ENCODE measurements around the gene KIAA0319L. TPM values are rescaled to one million over a fixed set of nuclear protein-coding genes. Genes with fewer than 3 reads are reported as not detected.

Gene KIAA0319L
- total RNA-seq, 4 donors from 2014 or later, result 91.7 to 112 (median 97.6) TPM

GRCh38 chr1:35453031-35453430, 104.2 kb downstream of the KIAA0319L start:
- WGBS, 2 donors (ENCODE audit: low coverage in 1 of 2), result 94 to 100% methylated on average over 1 to 2 of the region's 2 CpGs
- TF ChIP-seq POLR2A (IDR thresholded peaks at IDR 0.05) (no peak), POLR2AphosphoS5 (IDR thresholded peaks at IDR 0.05) (no peak), EP300 (IDR thresholded peaks at IDR 0.05; ENCODE audit: low read depth) (no peak)
- TF ChIP-seq, protein P1, sequence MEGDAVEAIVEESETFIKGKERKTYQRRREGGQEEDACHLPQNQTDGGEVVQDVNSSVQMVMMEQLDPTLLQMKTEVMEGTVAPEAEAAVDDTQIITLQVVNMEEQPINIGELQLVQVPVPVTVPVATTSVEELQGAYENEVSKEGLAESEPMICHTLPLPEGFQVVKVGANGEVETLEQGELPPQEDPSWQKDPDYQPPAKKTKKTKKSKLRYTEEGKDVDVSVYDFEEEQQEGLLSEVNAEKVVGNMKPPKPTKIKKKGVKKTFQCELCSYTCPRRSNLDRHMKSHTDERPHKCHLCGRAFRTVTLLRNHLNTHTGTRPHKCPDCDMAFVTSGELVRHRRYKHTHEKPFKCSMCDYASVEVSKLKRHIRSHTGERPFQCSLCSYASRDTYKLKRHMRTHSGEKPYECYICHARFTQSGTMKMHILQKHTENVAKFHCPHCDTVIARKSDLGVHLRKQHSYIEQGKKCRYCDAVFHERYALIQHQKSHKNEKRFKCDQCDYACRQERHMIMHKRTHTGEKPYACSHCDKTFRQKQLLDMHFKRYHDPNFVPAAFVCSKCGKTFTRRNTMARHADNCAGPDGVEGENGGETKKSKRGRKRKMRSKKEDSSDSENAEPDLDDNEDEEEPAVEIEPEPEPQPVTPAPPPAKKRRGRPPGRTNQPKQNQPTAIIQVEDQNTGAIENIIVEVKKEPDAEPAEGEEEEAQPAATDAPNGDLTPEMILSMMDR (IDR thresholded peaks at IDR 0.05), result no peak
- no peak for DNase-seq
- peaks cover 7 to 27% (median 13%) of the 10 kb centered on the region in 4 donors for H3K4me1 ChIP-seq
- H3K36me3 ChIP-seq, result peaks cover 0 to 21% (median 10%) of the 10 kb centered on the region in 4 donors
- no peaks in the 10 kb centered on the region for H3K9me3 ChIP-seq
- peak overlapping the region in 1 of 4 donors; percentile 69 for H3K27ac ChIP-seq
- intact Hi-C loops (cut with DNase I; ENCODE audit: low total_unique reads) (loop anchor here (5.0 to 10.0 kb wide), 2 partner anchors 109 to 262 kb away; partner anchors contain the start of gene C1orf216), in situ Hi-C loops (cut with MboI; ENCODE audit: low pct_ligation_motif_present in 1 of 4, low pct_unique_long_range_greater_than_20kb in 1 of 4, low sequenced_read_pairs in 3 of 4) (loop anchor here (5.0 to 25.0 kb wide), 4 partner anchors 109 to 309 kb away; partner anchors contain the start of genes C1orf216 (in 1 of the 4), CLSPN (in 1 of the 4), KIAA0319L (in 1 of the 4) and NCDN (in 1 of the 4))
- no peaks in the 10 kb centered on the region for H3K27me3 ChIP-seq
- H3K4me3 ChIP-seq, result no peak overlapping the region

- in situ Hi-C loops (cut with MboI; ENCODE audit: low pct_ligation_motif_present in 1 of 4, low pct_unique_long_range_greater_than_20kb in 1 of 4, low sequenced_read_pairs in 3 of 4), result loop anchor here (5.0 to 25.0 kb wide), 4 partner anchors 110 to 310 kb away; partner anchors contain the start of genes C1orf216 (in 1 of the 4), CLSPN (in 1 of the 4), KIAA0319L (in 1 of the 4) and NCDN (in 1 of the 4)
- peak; percentile 29 for DNase-seq
- Histone ChIP-seq H3K4me1 (peaks cover 7 to 27% (median 13%) of the 10 kb centered on the region in 4 donors), H3K27me3 (no peaks in the 10 kb centered on the region), H3K36me3 (peaks cover 0 to 29% (median 10%) of the 10 kb centered on the region in 4 donors), H3K27ac (peak overlapping the region; percentile 48 to 69 (median 52)), H3K4me3 (no peak overlapping the region), H3K9me3 (no peaks in the 10 kb centered on the region)
- WGBS, 2 donors (ENCODE audit: low coverage in 1 of 2), result 22 to 40% methylated on average over 1 of the region's 1 CpG
- intact Hi-C loops (cut with DNase I; ENCODE audit: low total_unique reads), result loop anchor here (5.0 to 10.0 kb wide), 2 partner anchors 110 to 263 kb away; partner anchors contain the start of gene C1orf216
- TF ChIP-seq EP300 (IDR thresholded peaks at IDR 0.05; ENCODE audit: low read depth) (no peak), POLR2AphosphoS5 (IDR thresholded peaks at IDR 0.05) (no peak), POLR2A (IDR thresholded peaks at IDR 0.05) (no peak)
- TF ChIP-seq, protein P1 (IDR thresholded peaks at IDR 0.05), result no peak
Measured at GRCh38 chr1:35452106-35452774, 105.0 kb downstream of the KIAA0319L start.

DNA sequence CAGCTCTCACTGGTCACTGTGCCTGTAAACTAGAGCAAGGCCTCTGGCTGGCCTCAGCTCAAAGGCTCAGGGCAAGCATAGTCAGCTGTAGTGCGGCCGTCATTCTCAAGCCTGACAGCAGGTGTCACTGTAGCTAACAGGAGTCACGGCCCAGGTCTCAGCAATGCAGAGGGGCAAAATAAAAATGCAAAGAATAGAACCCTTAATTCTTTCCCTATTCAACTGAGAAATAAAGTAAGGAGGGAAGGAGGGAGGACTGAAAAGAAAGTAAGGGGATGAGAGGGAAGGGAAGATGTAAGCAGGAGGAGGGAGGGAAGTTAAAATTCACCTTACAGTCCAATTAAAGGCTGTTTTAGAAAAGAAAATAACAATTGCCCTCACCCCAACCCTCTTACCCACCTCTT, 106.1 kb downstream of the KIAA0319L start:
- 0 to 6% methylated on average over 1 to 3 of the region's 3 CpGs for WGBS, 2 donors (ENCODE audit: low coverage in 1 of 2)
- Histone ChIP-seq H3K4me1 (peaks cover 7 to 27% (median 13%) of the 10 kb centered on the region in 4 donors), H3K4me3 (no peak overlapping the region), H3K9me3 (no peaks in the 10 kb centered on the region), H3K36me3 (peaks cover 0 to 29% (median 13%) of the 10 kb centered on the region in 4 donors), H3K27ac (peak overlapping the region in 3 of 4 donors; percentile 48 to 69 (median 51)), H3K27me3 (no peaks in the 10 kb centered on the region)
- TF ChIP-seq POLR2A (IDR thresholded peaks at IDR 0.05) (no peak), POLR2AphosphoS5 (IDR thresholded peaks at IDR 0.05) (no peak), EP300 (IDR thresholded peaks at IDR 0.05; ENCODE audit: low read depth) (no peak)
- TF ChIP-seq, protein P1 (IDR thresholded peaks at IDR 0.05), result peak; percentile 70 to 82 (median 78)
- in situ Hi-C loops (cut with MboI; ENCODE audit: low pct_ligation_motif_present in 1 of 4, low pct_unique_long_range_greater_than_20kb in 1 of 4, low sequenced_read_pairs in 3 of 4), result loop anchor here (5.0 to 25.0 kb wide), 4 partner anchors 111 to 311 kb away; partner anchors contain the start of genes C1orf216 (in 1 of the 4), CLSPN (in 1 of the 4), KIAA0319L (in 1 of the 4) and NCDN (in 1 of the 4)
- peak; percentile 79 for DNase-seq
- intact Hi-C loops (cut with DNase I; ENCODE audit: low total_unique reads), result loop anchor here (5.0 to 10.0 kb wide), 2 partner anchors 111 to 264 kb away; partner anchors contain the start of gene C1orf216

Data from transverse colon (tissue), 4 donors.